A549 (cell line): ENCODE measurements around the gene APOL4. TPM values are rescaled to one million over a fixed set of nuclear protein-coding genes. Genes with fewer than 3 reads are reported as not detected.

Experiments
- ATAC-seq, 2 experiments: fragments of 200-7000 bp in 1 of 2; fragments of >200 bp in 1 of 2; cut with Nextera tagmentation in 1 of 2; cut with Tn5 transposase in 1 of 2; 3 replicates each; pipeline versions ENCODE4 v1.8.0 to v1.9.1; 2018 to 2020; ENCODE audit warnings: mild to moderate bottlenecking in 1 of 2, moderate library complexity in 1 of 2
- CTCF ChIA-PET: fragments of 300-600 bp; sonication (Branson Sonifier 250); formaldehyde crosslinking; extraction: SDS; loops from one replicate; lab custom pipeline; 2021; ENCODE audit warnings: antibody characterized with exemption, inconsistent platforms; lab: Yijun Ruan, JAX
- POLR2A ChIA-PET: fragments of 350-600 bp; formaldehyde crosslinking; extraction: SDS; loops from one replicate; lab custom pipeline; 2021; ENCODE audit warnings: antibody characterized with exemption, inconsistent platforms; lab: Yijun Ruan, JAX
- DNase-seq, 2 experiments: peaks; one replicate each; pipeline versions ENCODE4 v3.0.0 to v3.0.0-alpha.2; 2011 to 2016; ENCODE audit warnings: low read depth in 1 of 2, low spot score in 1 of 2
- FAIRE-seq: peaks from 2 replicates; lab custom pipeline; 2011; peaks lifted over from hg19 to GRCh38; lab: Jason Lieb, UNC
- H3K27ac ChIP-seq, 2 experiments: fragments of >200 bp; sonication (Bioruptor Twin); formaldehyde crosslinking; 3 replicates each; pipeline ENCODE4 v1.5.1; 2016 to 2017
- H3K4me1 ChIP-seq: fragments of >200 bp; sonication (Bioruptor Twin); formaldehyde crosslinking; 3 replicates; pipeline ENCODE4 v1.6.1; 2016
- H3K4me2 ChIP-seq: fragments of >200 bp; sonication (Bioruptor Twin); formaldehyde crosslinking; 3 replicates; pipeline ENCODE4 v1.6.1; 2016
- H3K4me3 ChIP-seq: fragments of >200 bp; sonication (Bioruptor Twin); formaldehyde crosslinking; 3 replicates; pipeline ENCODE4 v1.5.1; 2016
- H3K9me3 ChIP-seq: fragments of >200 bp; sonication (Bioruptor Twin); formaldehyde crosslinking; 3 replicates; pipeline ENCODE4 v1.6.1; 2016
- CEBPB ChIP-seq, 2 experiments: fragments of >200 bp in 1 of 2; sonication (Bioruptor Twin) in 1 of 2; formaldehyde crosslinking in 1 of 2; IDR thresholded peaks; 2 replicates each; pipeline ENCODE4 v1.6.1; 2012 to 2016
- CHD4 ChIP-seq: fragments of 200-600 bp; sonication (generic); IDR thresholded peaks from 2 replicates; pipeline ENCODE4 v1.6.1; 2016; ENCODE audit warnings: antibody characterized with exemption, mild to moderate bottlenecking, borderline replicate concordance
- EHF ChIP-seq: fragments of 250-450 bp; sonication (Bioruptor Pico); IDR thresholded peaks from 2 replicates; pipeline ENCODE4 v1.5.0; 2020; ENCODE audit warnings: mild to moderate bottlenecking
- EHMT2 ChIP-seq: fragments of 200-600 bp; sonication (generic); IDR thresholded peaks from 2 replicates; pipeline ENCODE4 v1.6.1; 2016; ENCODE audit warnings: antibody characterized with exemption, low read depth, mild to moderate bottlenecking, moderate library complexity
- ELK1 ChIP-seq: fragments of 150-350 bp; IDR thresholded peaks from 2 replicates; pipeline ENCODE4 v1.6.1; 2014; ENCODE audit warnings: low read depth, mild to moderate bottlenecking, low read length
- ESRRA ChIP-seq: fragments of 150-350 bp; IDR thresholded peaks from 2 replicates; pipeline ENCODE4 v1.6.1; 2014; ENCODE audit warnings: mild to moderate bottlenecking, low read length, borderline replicate concordance
- FOSB ChIP-seq: fragments of 250-450 bp; sonication (Bioruptor Pico); IDR thresholded peaks from 2 replicates; pipeline ENCODE4 v1.5.0; 2020; ENCODE audit warnings: mild to moderate bottlenecking, moderate library complexity
- FOSL2 ChIP-seq, 2 experiments: fragments of 450-650 bp in 1 of 2; fragments of >200 bp in 1 of 2; sonication (Bioruptor Twin) in 1 of 2; formaldehyde crosslinking; IDR thresholded peaks; 2 replicates each; pipeline versions ENCODE4 v1.5.0 to v1.6.1; 2016 to 2020; ENCODE audit warnings: mild to moderate bottlenecking in 1 of 2, moderate library complexity in 1 of 2
- FOXS1 ChIP-seq: fragments of 250-450 bp; sonication (Bioruptor Pico); IDR thresholded peaks from 2 replicates; pipeline ENCODE4 v1.5.0; 2020; ENCODE audit warnings: mild to moderate bottlenecking, moderate library complexity
- HES2 ChIP-seq: fragments of >200 bp; sonication (Bioruptor Twin); formaldehyde crosslinking; IDR thresholded peaks from 2 replicates; pipeline ENCODE4 v1.6.1; 2016
- HOXA7 ChIP-seq: fragments of 250-450 bp; sonication (Bioruptor Pico); IDR thresholded peaks from 2 replicates; pipeline ENCODE4 v1.5.0; 2020; ENCODE audit warnings: mild to moderate bottlenecking, moderate library complexity
- HOXB5 ChIP-seq: fragments of 250-450 bp; sonication (Bioruptor Pico); IDR thresholded peaks from 2 replicates; pipeline ENCODE4 v1.5.0; 2020; ENCODE audit warnings: mild to moderate bottlenecking, moderate library complexity
- MAFK ChIP-seq: fragments of 450-650 bp; IDR thresholded peaks from 2 replicates; pipeline ENCODE4 v1.6.1; 2014; ENCODE audit not compliant: partially characterized antibody
- MAZ ChIP-seq: fragments of 150-350 bp; IDR thresholded peaks from 2 replicates; pipeline ENCODE4 v1.6.1; 2014; ENCODE audit warnings: antibody characterized with exemption, low read depth, low read length, borderline replicate concordance
- NFE2L2 ChIP-seq: fragments of 150-350 bp; conservative IDR thresholded peaks from 2 replicates; pipeline ENCODE4 v1.6.1; 2014; ENCODE audit warnings: low read length
- NR3C1 ChIP-seq: fragments of >200 bp; sonication (Bioruptor Twin); formaldehyde crosslinking; IDR thresholded peaks from 3 replicates; pipeline ENCODE4 v1.6.1; 2017
- POLR2AphosphoS2 ChIP-seq: conservative IDR thresholded peaks from 2 replicates; pipeline ENCODE4 v1.6.1; 2012; ENCODE audit warnings: low read length, improper control_type of control experiment, inconsistent platforms
- RCOR1 ChIP-seq: fragments of 150-350 bp; IDR thresholded peaks from 2 replicates; pipeline ENCODE4 v1.6.1; 2014; ENCODE audit warnings: antibody characterized with exemption, low read length, low read depth
- RFX5 ChIP-seq: fragments of 450-650 bp; IDR thresholded peaks from 2 replicates; pipeline ENCODE4 v1.7.1; 2014; ENCODE audit warnings: antibody characterized with exemption, mild to moderate bottlenecking, moderate library complexity
- SMC3 ChIP-seq: fragments of >200 bp; sonication (Bioruptor Twin); formaldehyde crosslinking; IDR thresholded peaks from 3 replicates; pipeline ENCODE4 v1.6.1; 2018; ENCODE audit warnings: inconsistent platforms
- SREBF2 ChIP-seq: fragments of 450-650 bp; IDR thresholded peaks from 2 replicates; pipeline ENCODE4 v1.6.1; 2014; ENCODE audit warnings: mild to moderate bottlenecking, moderate library complexity
- USF2 ChIP-seq: fragments of 450-650 bp; IDR thresholded peaks from 2 replicates; pipeline ENCODE4 v1.6.1; 2014; ENCODE audit warnings: antibody characterized with exemption
- ZFP36 ChIP-seq: fragments of 450-650 bp; IDR thresholded peaks from 2 replicates; pipeline ENCODE4 v1.6.1; 2014; ENCODE audit warnings: borderline replicate concordance; ENCODE audit not compliant: partially characterized antibody
- WGBS: methylation state at CpG from one replicate; pipeline ENCODE4 v1.1.6; 2017; ENCODE audit errors: missing lambda C conversion rate; 5-methylcytosine and 5-hydroxymethylcytosine counted together
- polyA plus RNA-seq, 4 experiments: library from polyadenylated mRNA; depleted of rRNA in 3 of 4; stranded (reverse); fragments of >200 nt; fragmentation: RNase III in 1 of 4; extraction: RNeasy Plus Mini Kit Qiagen cat#74134 plus additional on column Dnase treatment in 1 of 4; gene quantifications; 2 replicates in 3 of 4; 3 replicates in 1 of 4; pipeline ENCODE4 v1.2.3, GENCODE V29; 2011 to 2017

The APOL4 gene
- polyA plus RNA-seq, 2 of the 4 experiments (the other 2 are of a cell fraction): not detected

GRCh38 chr22:36225333-36225922, 23.8 kb upstream of the APOL4 start:
- H3K4me2 ChIP-seq: no peak overlapping the region
- WGBS: 63% methylated on average over 8 of the region's 9 CpGs
- ATAC-seq: no peak
- H3K4me3 ChIP-seq: no peak overlapping the region
- no peak for DNase-seq
- POLR2A ChIA-PET: no interaction called here
- CTCF ChIA-PET: interaction anchor here (0.9 kb wide), 1 partner anchor 15 kb away, joined by 6 read pairs; the partner anchor contains the start of gene APOL2
- H3K4me1 ChIP-seq: peaks cover 3% of the 10 kb centered on the region; the same call in 1 of the 3 replicates
- H3K9me3 ChIP-seq: no peaks in the 10 kb centered on the region
- no peak overlapping the region for H3K27ac ChIP-seq
- TF ChIP-seq MAFK (no peak), ESRRA (no peak), SREBF2 (no peak), EHF (CRISPR knock-in tag) (no peak), CEBPB (IDR thresholded peaks at IDR 0.05) (no peak), RFX5 (no peak), ELK1 (no peak), NR3C1 (no peak), NFE2L2 (no peak), ZFP36 (no peak), HES2 (no peak), RCOR1 (no peak), FOSL2 (IDR thresholded peaks at IDR 0.05) (no peak), FOSL2 (CRISPR knock-in tag; IDR thresholded peaks at IDR 0.05) (no peak), FOXS1 (CRISPR knock-in tag) (no peak)
- FAIRE-seq: no peak

- no peak for ATAC-seq
- CTCF ChIA-PET: no interaction called here
- Histone ChIP-seq H3K4me1 (peaks cover 5% of the 10 kb centered on the region; the same call in 1 of the 3 replicates), H3K4me2 (no peak overlapping the region), H3K27ac (no peak overlapping the region), H3K4me3 (no peak overlapping the region), H3K9me3 (no peaks in the 10 kb centered on the region)
- FAIRE-seq: no peak
- DNase-seq: no peak
- POLR2A ChIA-PET: no interaction called here
- TF ChIP-seq MAZ (no peak), HOXA7 (CRISPR knock-in tag) (no peak), USF2 (no peak), ELK1 (no peak), POLR2AphosphoS2 (no peak), FOSL2 (IDR thresholded peaks at IDR 0.05) (no peak), FOSL2 (CRISPR knock-in tag; IDR thresholded peaks at IDR 0.05) (no peak), NFE2L2 (no peak)
- WGBS: 85% methylated on average over 4 of the region's 4 CpGs
Observed at GRCh38 chr22:36224245-36224644, 22.6 kb upstream of the APOL4 start.

- Histone ChIP-seq H3K27ac (no peak overlapping the region), H3K4me3 (no peak overlapping the region), H3K4me2 (no peak overlapping the region), H3K9me3 (no peaks in the 10 kb centered on the region), H3K4me1 (peaks cover 5% of the 10 kb centered on the region; the same call in 1 of the 3 replicates)
- WGBS: 92% methylated on average over 5 of the region's 8 CpGs
- ChIA-PET CTCF (interaction anchor here (0.6 to 1.6 kb wide), 2 partner anchors 11 to 88 kb away, joined by 3 read pairs; no protein-coding TSS in a partner anchor), POLR2A (no interaction called here)
- TF ChIP-seq EHMT2 (no peak), HOXB5 (CRISPR knock-in tag) (no peak), SMC3 (no peak), FOSB (CRISPR knock-in tag) (no peak), CHD4 (no peak), FOSL2 (IDR thresholded peaks at IDR 0.05) (no peak), FOSL2 (CRISPR knock-in tag; IDR thresholded peaks at IDR 0.05) (no peak)
- FAIRE-seq (no peak), DNase-seq (no peak), ATAC-seq (no peak)
Observed at GRCh38 chr22:36223504-36223903, 21.9 kb upstream of the APOL4 start.
